PC-9 (cell line): Measurements from ENCODE around the gene DHFR2.

ENCODE experiments used
- CTCF ChIP-seq: fragments of 200-600 bp; sonication (generic); conservative IDR thresholded peaks from 2 replicates; pipeline ENCODE4 v1.6.1; 2017; ENCODE audit warnings: mixed run types, antibody characterized with exemption, mild to moderate bottlenecking, moderate library complexity
- EZH2 ChIP-seq: fragments of 200-600 bp; sonication (generic); IDR thresholded peaks from 2 replicates; pipeline ENCODE4 v1.8.0; 2017; ENCODE audit warnings: antibody characterized with exemption, low read depth

- TF ChIP-seq CTCF (no peak), EZH2 (no peak)
These were observed 35.7 kb upstream of the DHFR2 start for GRCh38 chr3:94098452-94098851.
